T-helper 17 cell (primary cell): ENCODE results near the gene PGBD5. TPM values are rescaled to one million over a fixed set of nuclear protein-coding genes. Genes with fewer than 3 reads are reported as not detected.

Source experiments
- ATAC-seq: fragments of 150-1000 bp; cut with Tn5 transposase; 2 replicates; pipeline ENCODE4 v1.10.0; 2021; ENCODE audit warnings: mild to moderate bottlenecking, moderate library complexity
- DNase-seq, 3 donors: peaks; one replicate each; pipeline versions ENCODE4 v3.0.0 to v3.0.0-alpha.2; 2020 to 2021
- H3K9me3 ChIP-seq: one replicate; pipeline ENCODE4 v1.7.0; 2013; ENCODE audit warnings: low read length, mild to moderate bottlenecking; ENCODE audit not compliant: control insufficient read depth, poor library complexity, severe bottlenecking
- H3K27ac Mint-ChIP-seq: one replicate; pipeline ENCODE4 v1.8.0; 2022; ENCODE audit warnings: mild to moderate bottlenecking, moderate library complexity, mixed read lengths
- H3K27me3 Mint-ChIP-seq: one replicate; pipeline ENCODE4 v1.8.0; 2022; ENCODE audit warnings: mixed read lengths
- H3K36me3 Mint-ChIP-seq: one replicate; pipeline ENCODE4 v1.8.0; 2022; ENCODE audit warnings: low read depth, mixed read lengths
- H3K4me1 Mint-ChIP-seq: one replicate; pipeline ENCODE4 v1.8.0; 2022; ENCODE audit warnings: mild to moderate bottlenecking, mixed read lengths
- H3K4me3 Mint-ChIP-seq: one replicate; pipeline ENCODE4 v1.8.0; 2022; ENCODE audit warnings: mild to moderate bottlenecking, moderate library complexity, mixed read lengths
- total RNA-seq, 4 donors: library from RNA in 2 of 4; stranded (reverse) in 2 of 4; gene quantifications; one replicate each; pipeline ENCODE4 v1.2.3 and lab custom pipeline; 2022 to 2026

PGBD5 gene
- total RNA-seq, 2 donors from 2014 or later = not detected

DNA sequence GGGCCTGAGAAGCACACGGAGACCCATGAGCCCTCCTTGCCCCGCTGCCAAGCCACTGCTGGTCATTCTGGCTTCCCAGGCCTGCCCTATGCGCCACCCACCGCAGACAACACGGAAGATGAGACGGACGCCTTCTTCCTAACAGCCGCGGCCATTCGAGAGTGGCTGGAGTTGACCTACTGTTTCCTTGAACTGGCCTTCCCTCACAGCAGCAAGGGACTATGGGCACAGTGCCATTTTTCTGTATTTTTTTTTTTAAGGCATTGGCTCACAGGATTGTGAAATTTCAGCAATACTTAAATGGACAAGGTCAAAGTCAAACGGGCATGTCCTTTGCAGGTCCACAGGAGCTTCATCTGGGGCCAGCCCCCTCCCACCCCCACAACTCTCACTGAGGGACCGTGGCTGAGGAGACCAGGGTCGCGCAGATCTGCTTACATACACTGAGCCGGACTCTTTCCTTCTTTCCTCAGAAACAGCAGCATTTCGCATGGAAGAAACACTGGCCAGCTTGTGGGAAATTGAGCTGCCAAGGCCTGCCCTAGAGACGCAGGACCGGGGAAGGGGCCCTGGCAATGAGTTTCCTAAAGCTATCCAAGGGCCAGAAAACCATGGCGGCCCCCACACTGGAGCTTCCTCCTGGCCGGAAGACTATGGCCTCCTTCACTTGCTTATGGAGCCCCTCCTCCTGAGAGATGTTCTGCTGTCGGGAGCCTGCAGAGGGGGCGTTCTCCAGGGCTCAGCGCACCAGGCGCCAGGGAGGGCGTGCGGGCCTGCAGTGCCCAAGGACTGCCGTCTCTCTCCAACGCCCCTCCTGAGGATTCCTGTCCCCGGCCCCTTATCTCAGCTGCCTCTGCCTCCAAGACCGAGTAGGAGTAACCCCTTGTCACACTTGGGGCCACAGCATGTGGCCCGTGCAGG, 98.9 kb downstream of the PGBD5 start:
- no peaks in the 10 kb centered on the region for H3K9me3 ChIP-seq
- no peak for DNase-seq
- ATAC-seq = no peak
- Mint-ChIP-seq H3K4me1 (peaks cover 6% of the 10 kb centered on the region), H3K27ac (no peak overlapping the region), H3K27me3 (peaks cover 16% of the 10 kb centered on the region), H3K36me3 (no peaks in the 10 kb centered on the region), H3K4me3 (no peak overlapping the region)

DNA sequence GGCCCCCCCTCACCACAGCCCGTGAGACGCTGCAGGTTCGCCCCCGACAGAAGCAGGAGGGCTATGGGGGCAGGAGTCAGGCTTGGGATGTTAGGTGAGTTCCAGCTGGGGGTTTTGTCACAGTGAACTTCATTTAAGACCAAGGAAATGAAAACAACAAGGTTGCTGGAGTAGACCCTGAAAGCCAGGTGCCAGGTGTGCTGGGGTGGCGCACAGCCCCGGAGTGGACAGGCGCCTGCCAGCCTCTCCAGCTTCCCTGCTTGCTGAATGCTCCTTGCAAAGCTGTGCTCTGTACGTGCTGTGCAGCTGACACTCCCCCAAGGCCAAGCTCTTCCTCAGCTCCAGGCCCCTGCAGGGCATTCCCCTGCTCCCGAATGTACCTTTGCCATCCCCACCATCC, 102.4 kb downstream of the PGBD5 start:
- no peaks in the 10 kb centered on the region for H3K36me3 Mint-ChIP-seq
- H3K4me3 Mint-ChIP-seq = no peak overlapping the region
- H3K9me3 ChIP-seq = no peaks in the 10 kb centered on the region
- peaks cover 6% of the 10 kb centered on the region for H3K4me1 Mint-ChIP-seq
- DNase-seq (no peak), ATAC-seq (no peak)
- no peak overlapping the region for H3K27ac Mint-ChIP-seq
- H3K27me3 Mint-ChIP-seq = peaks cover 24% of the 10 kb centered on the region

DNA sequence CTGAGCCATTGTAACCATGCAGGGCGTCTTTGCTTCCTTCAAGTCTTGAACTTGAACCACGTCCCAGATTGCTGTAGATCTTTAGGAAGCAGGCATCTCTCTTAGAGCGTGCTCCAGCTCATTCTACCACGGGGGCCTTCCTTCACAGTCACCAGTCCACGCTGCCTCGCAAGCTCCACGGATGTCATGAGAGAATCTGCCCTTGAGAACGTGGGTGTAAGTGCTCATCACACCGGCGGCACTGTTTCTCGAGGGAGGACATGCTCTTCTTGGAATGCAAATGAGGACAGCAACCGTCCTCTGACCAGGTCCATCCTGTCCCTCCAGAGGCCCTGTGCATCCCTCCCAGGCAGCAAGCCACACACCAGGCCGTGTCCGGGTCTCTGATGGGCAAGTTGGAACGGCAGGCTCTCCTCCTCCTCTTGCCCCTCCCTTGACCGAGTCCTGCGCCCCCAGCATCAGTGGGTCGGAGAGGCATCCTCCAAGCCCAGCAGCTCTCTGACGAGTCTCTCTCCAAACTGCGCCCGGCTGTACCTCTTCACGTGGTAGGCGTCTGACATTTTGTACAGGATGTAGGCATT, 103.1 kb downstream of the PGBD5 start:
- Mint-ChIP-seq H3K4me1 (peaks cover 4% of the 10 kb centered on the region), H3K27me3 (peaks cover 19% of the 10 kb centered on the region), H3K36me3 (no peaks in the 10 kb centered on the region), H3K27ac (no peak overlapping the region), H3K4me3 (no peak overlapping the region)
- H3K9me3 ChIP-seq = no peaks in the 10 kb centered on the region
- DNase-seq (no peak), ATAC-seq (no peak)

DNA sequence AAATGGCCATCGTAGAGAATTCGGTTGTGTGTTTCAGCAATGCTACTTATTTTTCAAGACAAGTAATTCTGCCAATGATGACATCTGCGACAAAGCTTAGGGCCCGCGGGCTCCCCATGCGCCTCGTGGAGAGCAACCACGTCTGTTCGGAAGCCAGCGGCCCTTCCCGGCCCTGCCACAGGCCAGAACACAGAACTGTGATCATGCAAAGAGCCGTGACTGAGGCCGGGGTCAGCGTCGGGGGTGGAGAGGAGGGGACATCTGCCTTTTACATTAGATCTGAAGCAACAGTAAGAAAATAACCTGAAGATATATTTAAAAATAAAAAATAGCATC, 103.7 kb downstream of the PGBD5 start:
- DNase-seq (no peak), ATAC-seq (no peak)
- Mint-ChIP-seq H3K27me3 (peaks cover 17% of the 10 kb centered on the region), H3K27ac (no peak overlapping the region), H3K36me3 (no peaks in the 10 kb centered on the region), H3K4me3 (no peak overlapping the region), H3K4me1 (no peaks in the 10 kb centered on the region)
- H3K9me3 ChIP-seq = no peaks in the 10 kb centered on the region

DNA sequence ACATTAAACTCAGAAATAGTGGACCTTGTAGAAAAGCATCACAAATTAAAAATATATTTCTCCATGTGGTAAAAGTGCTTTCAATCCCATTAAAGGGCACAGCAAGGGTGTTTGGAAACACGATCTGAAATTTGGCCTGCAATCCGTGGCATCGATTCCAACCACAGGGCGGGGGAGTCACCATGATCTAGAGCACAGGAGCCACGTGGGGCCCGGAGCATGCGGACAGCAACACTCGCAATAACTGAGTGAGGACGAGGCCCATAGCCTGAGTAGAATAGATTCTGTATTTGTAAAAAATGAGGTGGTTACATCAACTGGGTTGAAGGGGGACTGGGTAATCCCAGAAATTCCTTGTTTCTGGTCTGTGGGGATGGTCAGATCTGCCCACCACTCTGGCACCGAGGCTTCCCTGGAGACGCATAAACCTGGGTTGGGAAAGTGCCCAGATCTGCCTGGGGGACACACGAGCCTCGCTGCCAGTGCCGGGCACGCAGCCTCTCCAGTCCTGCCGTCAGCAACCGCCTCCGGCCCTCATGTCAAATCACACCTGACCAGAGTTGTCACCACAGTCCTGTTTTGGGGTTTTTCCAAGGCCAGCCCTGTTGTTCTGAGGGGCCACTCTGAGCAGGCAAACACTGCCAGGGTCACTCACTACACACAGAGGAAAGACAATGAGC, 104.3 kb downstream of the PGBD5 start:
- H3K4me3 Mint-ChIP-seq = no peak overlapping the region
- no peak for DNase-seq
- no peaks in the 10 kb centered on the region for H3K36me3 Mint-ChIP-seq
- no peak overlapping the region for H3K27ac Mint-ChIP-seq
- no peaks in the 10 kb centered on the region for H3K4me1 Mint-ChIP-seq
- no peak for ATAC-seq
- H3K27me3 Mint-ChIP-seq = peaks cover 17% of the 10 kb centered on the region
- H3K9me3 ChIP-seq = no peaks in the 10 kb centered on the region

DNA sequence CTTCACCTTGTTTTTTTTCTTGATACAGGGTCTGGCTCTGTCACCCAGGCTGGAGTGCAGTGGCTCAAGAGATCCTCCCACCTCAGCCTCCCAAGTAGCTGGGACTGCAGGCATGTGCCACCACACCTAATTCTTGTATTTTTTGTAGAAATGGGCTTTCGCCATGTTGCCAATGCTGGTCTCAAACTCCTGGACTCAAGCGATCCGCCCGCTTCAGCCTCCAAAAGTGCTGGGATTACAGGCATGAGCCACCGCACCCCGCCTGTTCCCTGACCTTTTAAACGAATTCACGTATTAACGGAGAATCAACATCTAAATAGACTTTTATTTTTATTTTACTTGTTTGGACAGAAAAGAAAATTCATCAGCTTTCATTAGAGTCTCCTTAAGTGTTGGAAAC, 104.8 kb downstream of the PGBD5 start:
- DNase-seq (no peak), ATAC-seq (no peak)
- Mint-ChIP-seq H3K4me3 (no peak overlapping the region), H3K27me3 (peaks cover 13% of the 10 kb centered on the region), H3K36me3 (no peaks in the 10 kb centered on the region), H3K4me1 (no peaks in the 10 kb centered on the region), H3K27ac (no peak overlapping the region)
- no peaks in the 10 kb centered on the region for H3K9me3 ChIP-seq

DNA sequence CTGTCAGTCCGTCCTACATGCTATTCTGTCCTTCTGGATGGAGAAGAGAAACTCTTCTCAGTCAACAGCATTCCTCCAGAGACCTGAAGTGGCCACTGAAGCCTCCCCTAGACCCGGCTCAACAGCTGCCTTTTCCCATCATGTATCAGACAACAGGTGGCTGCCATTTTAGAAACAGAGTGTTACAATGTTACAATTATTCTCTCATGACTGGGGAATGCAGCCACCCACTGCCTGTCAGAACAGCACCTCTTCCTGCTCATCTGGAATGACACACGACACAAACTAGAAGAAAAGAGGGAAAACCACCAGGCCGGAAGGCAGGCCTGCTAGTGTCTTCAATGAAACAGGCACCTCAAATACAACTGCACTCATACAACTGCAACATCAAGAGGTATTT, 105.3 kb downstream of the PGBD5 start:
- DNase-seq (no peak), ATAC-seq (no peak)
- no peaks in the 10 kb centered on the region for H3K9me3 ChIP-seq
- Mint-ChIP-seq H3K27me3 (peaks cover 13% of the 10 kb centered on the region), H3K4me1 (no peaks in the 10 kb centered on the region), H3K4me3 (no peak overlapping the region), H3K36me3 (no peaks in the 10 kb centered on the region), H3K27ac (no peak overlapping the region)

DNA sequence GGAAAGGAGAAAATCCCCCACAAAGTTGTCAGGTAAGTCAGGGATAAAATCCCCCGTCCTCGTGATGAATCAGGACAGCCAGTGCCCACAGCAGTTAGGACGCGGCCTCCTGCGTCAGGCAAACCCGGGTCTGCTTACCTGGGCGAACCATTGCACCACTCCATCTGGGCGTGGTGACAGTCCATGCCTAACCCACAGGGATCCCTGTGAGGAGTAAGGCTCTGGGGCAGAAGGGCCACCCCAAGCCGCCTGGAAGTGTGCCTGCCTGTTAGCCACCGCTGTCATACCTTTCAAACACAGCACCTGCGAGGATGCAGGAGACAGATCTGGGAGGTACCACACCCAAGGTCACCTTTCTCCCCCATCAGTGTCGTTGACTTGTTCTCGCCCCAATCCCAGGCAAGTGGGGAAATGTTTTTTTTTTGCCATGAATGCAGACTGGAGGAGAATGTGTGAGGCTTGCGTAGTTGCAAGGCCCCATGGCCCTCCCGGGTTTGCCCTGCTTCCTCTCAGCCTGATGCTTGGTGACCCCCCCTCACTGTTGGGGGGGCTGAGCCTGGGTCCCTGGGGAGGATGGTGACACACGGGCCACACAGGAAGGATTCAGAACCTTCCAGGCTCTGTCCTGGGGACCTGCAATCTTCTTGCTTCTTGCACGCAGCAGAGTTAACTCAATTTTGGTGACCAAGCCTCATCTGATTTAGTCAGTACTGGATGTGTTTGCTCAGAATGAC, 107.0 kb downstream of the PGBD5 start:
- no peak overlapping the region for H3K4me3 Mint-ChIP-seq

DNA sequence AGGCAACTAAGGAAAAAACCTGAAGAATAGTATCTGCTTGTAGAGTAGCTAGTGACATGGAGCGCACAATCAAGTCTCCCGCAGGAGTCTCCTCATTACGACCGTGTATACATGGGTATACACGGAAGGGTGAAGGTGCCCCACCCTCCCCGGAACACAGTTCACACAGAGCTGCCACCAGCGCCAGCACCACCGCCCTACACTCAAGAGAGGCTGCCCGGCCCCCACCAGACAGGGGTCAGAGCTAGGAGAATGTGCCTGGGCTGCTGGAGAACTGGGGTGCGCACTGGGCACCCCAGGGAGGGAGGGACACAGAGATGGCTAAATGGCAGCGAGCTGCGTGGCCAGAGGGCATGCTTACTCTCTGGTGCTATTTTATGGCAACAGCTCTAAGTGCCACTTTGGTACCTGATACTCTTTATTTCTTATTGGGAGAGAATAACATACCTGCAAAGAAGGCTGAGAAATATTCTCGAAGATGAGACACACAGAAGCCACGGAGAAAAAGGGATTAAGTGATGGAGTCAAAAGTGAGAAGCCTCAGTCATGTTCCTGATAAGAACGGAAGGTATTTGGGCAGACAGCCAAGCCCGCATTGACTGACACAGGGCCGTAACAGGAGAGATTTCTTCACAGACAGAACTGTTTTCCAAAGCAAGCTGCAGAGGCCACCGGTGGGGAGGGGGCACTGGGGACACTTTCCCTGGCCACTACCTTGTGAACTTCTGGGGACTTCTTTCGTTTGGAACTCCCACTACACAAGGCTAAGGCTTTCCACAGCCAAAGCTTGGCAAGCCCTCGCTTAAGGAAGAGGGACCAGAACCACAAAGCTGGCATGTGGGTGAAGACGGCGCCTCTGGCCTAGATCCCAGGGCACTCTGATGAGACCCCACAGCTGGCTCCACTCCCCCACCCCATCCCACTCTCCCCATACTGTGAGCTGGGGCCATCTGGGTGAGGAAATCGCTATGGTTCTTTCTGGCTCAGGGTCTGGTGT, 108.0 kb downstream of the PGBD5 start:
- no peaks in the 10 kb centered on the region for H3K9me3 ChIP-seq
- Mint-ChIP-seq H3K4me1 (peaks cover 1% of the 10 kb centered on the region), H3K27ac (no peak overlapping the region), H3K36me3 (no peaks in the 10 kb centered on the region), H3K4me3 (no peak overlapping the region), H3K27me3 (peaks cover 16% of the 10 kb centered on the region)
- ATAC-seq = no peak
- DNase-seq = no peak

More for the DNA sequence above, 107.0 kb downstream of the PGBD5 start:
- H3K27me3 Mint-ChIP-seq = peaks cover 13% of the 10 kb centered on the region
- DNase-seq = no peak
- H3K36me3 Mint-ChIP-seq = no peaks in the 10 kb centered on the region
- no peak for ATAC-seq
- H3K9me3 ChIP-seq = no peaks in the 10 kb centered on the region
- H3K4me1 Mint-ChIP-seq = no peaks in the 10 kb centered on the region
- H3K27ac Mint-ChIP-seq = no peak overlapping the region

DNA sequence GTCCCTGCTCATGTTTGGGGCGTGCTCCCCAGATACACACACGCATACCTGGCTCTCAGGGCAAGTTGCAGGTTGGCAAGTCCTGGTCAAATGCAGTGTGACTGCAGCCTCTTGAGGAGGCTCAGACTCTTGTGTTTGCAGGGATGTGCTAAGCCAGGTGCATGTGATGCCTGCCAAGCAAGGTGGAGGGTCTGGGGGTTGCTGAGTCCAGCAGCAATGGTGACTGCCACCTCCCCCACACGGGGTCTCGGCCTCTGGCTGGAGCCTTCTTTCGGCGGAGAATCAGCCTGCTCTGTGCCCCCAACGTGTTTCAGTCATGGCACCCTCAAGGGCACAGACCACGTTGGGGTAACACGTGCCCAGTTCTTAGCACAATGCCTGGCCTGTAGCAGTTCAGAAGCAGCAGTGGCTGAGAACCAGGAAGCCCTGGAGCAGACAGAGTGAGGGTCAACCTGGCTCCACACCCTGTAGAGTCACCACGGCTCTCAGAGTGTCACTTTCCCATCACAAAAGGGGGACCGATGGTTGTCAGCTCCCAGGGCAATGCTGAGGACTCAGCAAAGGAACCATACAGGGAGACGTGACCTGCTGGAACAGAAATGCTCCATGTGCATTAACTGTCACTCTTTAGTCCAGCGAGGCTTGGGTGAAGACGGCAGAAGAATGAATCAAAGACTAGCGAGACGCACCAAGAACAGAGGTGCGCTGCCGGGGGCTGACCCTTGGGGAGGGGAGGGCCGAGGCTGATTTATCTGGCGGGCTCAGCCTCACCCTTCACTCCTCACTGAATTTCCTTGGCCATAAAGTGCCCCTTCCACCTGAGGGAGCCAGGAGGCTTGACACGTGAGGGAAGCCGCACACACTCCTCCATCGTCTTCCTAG, 109.0 kb downstream of the PGBD5 start:
- DNase-seq (no peak), ATAC-seq (no peak)
- no peaks in the 10 kb centered on the region for H3K9me3 ChIP-seq
- H3K4me1 Mint-ChIP-seq = peaks cover 2% of the 10 kb centered on the region
- H3K27ac Mint-ChIP-seq = no peak overlapping the region
- no peaks in the 10 kb centered on the region for H3K36me3 Mint-ChIP-seq
- peaks cover 22% of the 10 kb centered on the region for H3K27me3 Mint-ChIP-seq
- no peak overlapping the region for H3K4me3 Mint-ChIP-seq

DNA sequence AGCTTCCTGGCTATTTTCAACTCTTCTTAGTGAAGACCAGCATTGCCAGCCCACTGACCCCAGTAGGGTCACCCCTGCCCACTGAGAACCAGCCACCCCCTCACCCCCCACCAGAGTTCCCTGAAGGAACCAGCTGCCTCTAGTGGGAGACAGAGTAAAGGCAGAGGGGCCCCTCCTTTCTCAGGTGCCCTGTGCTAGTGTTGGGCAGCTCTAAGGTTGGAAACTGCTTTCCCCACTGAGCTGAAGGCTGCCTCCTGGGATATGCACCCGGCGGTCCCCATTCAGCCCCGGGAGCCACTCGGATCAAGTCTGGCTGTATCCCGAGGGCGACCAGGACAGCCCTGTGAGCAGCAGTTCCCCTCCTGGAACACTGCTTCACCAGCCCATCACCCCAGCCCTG, 111.0 kb downstream of the PGBD5 start:
- Mint-ChIP-seq H3K36me3 (no peaks in the 10 kb centered on the region), H3K27ac (no peak overlapping the region), H3K4me1 (peaks cover 4% of the 10 kb centered on the region), H3K27me3 (peaks cover 31% of the 10 kb centered on the region), H3K4me3 (no peak overlapping the region)
- DNase-seq (no peak), ATAC-seq (no peak)
- H3K9me3 ChIP-seq = no peaks in the 10 kb centered on the region

DNA sequence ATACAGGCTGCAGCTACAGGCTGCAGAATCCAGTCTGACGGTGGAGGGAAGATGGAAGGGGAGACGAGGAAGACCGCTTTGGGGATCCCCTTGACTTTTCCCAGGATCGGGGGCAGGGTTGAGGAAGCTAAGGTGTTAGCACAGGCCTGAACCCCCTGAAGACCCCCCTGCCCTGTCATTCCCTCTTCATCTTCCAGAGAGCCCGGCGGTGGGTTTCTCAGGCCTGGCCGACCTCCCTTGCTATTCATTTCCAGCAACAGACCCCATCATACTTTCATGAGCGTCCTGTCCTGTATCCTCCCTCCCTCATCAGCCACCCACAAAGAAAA, 112.0 kb downstream of the PGBD5 start:
- ATAC-seq = no peak
- Mint-ChIP-seq H3K36me3 (no peaks in the 10 kb centered on the region), H3K27me3 (peaks cover 31% of the 10 kb centered on the region), H3K4me3 (no peak overlapping the region), H3K4me1 (peaks cover 4% of the 10 kb centered on the region), H3K27ac (no peak overlapping the region)
- no peak for DNase-seq
- no peaks in the 10 kb centered on the region for H3K9me3 ChIP-seq
